HCT116 (cell line): ENCODE measurements around the gene HMX1. TPM values are rescaled to one million over a fixed set of nuclear protein-coding genes. Genes with fewer than 3 reads are reported as not detected.

Experiments
- ATAC-seq: fragments of 200-7000 bp; cut with Tn5 transposase; 2 replicates; pipeline ENCODE4 v1.9.1; 2020; ENCODE audit warnings: mild to moderate bottlenecking, moderate library complexity
- BruUV-seq: library from RNA; stranded (reverse); fragments of 400-500 nt; replicated peaks from 2 replicates; lab custom pipeline; 2021; lab: Mats Ljungman, UMichigan
- CTCF ChIA-PET: fragments of 300-600 bp; sonication (Branson Sonifier 250); formaldehyde crosslinking; loops from one replicate; lab custom pipeline; 2021; ENCODE audit warnings: antibody characterized with exemption; lab: Charles Lee
- POLR2A ChIA-PET: fragments of 300-600, 350-600 bp; sonication (Branson Sonifier 250); formaldehyde crosslinking; loops from one replicate; lab custom pipeline; 2021; ENCODE audit warnings: antibody characterized with exemption; lab: Charles Lee
- RAD21 ChIA-PET, 2 experiments: fragments of 300-600 bp; sonication (Branson Sonifier 250); formaldehyde crosslinking; loops; one replicate each; lab custom pipeline; 2023; ENCODE audit warnings: low total read pairs in 2 of 2; ENCODE audit not compliant: uncharacterized antibody in 2 of 2, unreplicated experiment in 2 of 2, low non-redundant PET in 1 of 2; lab: Charles Lee
- DNase-seq: peaks from one replicate; pipeline ENCODE4 v3.0.0-alpha.2; 2010; ENCODE audit warnings: low read depth, low spot score
- H2AFZ ChIP-seq: fragments of 200-600 bp; shearing (Covaris generic), sonication (generic); 2 replicates; pipeline ENCODE4 v1.6.1; 2017; ENCODE audit warnings: low read depth, mixed run types, mixed read lengths, antibody characterized with exemption, low read length; ENCODE audit not compliant: poor library complexity, severe bottlenecking
- H3K27ac ChIP-seq: 2 replicates; pipeline ENCODE4 v1.5.1; 2012; ENCODE audit warnings: low read depth, low read length
- H3K27me3 ChIP-seq: fragments of 200-600 bp; sonication (generic); 2 replicates; pipeline ENCODE4 v1.6.1; 2016; ENCODE audit warnings: mixed run types, low read length, mixed read lengths; ENCODE audit not compliant: insufficient read depth
- H3K36me3 ChIP-seq, 2 experiments: fragments of 200-500 bp in 1 of 2; fragments of 200-600 bp in 1 of 2; sonication (Bioruptor generic) in 1 of 2; sonication (generic) in 1 of 2; 2 replicates each; pipeline versions ENCODE4 v1.5.1 to v1.6.1; 2014 to 2016; ENCODE audit warnings: low read length in 2 of 2, inconsistent platforms in 1 of 2, mixed read lengths in 1 of 2, mixed run types in 1 of 2; ENCODE audit not compliant: insufficient read depth in 2 of 2, control insufficient read depth in 1 of 2
- H3K4me1 ChIP-seq, 2 experiments: fragments of 200-600 bp in 1 of 2; sonication (generic) in 1 of 2; 2 replicates each; pipeline versions ENCODE4 v1.5.1 to v1.6.1; 2012 to 2017; ENCODE audit warnings: low read length in 2 of 2, inconsistent platforms in 1 of 2, mild to moderate bottlenecking in 1 of 2, mixed read lengths in 1 of 2, mixed run types in 1 of 2, moderate library complexity in 1 of 2; ENCODE audit not compliant: insufficient read depth in 2 of 2, control insufficient read depth in 1 of 2
- H3K4me2 ChIP-seq: fragments of 200-600 bp; sonication (generic); 2 replicates; pipeline ENCODE4 v1.6.1; 2017; ENCODE audit warnings: mixed run types, low read length, mixed read lengths
- H3K4me3 ChIP-seq, 2 experiments: fragments of 200-600 bp in 1 of 2; sonication (generic) in 1 of 2; replicated peaks in 1 of 2; 2 replicates each; pipeline ENCODE4 v1.5.1; 2011 to 2016; ENCODE audit warnings: low read length in 2 of 2, control low read depth in 1 of 2, low read depth in 1 of 2, mild to moderate bottlenecking in 1 of 2, mixed read lengths in 1 of 2, mixed run types in 1 of 2
- H3K79me2 ChIP-seq: fragments of 200-600 bp; sonication (generic); 2 replicates; pipeline ENCODE4 v1.6.1; 2017; ENCODE audit warnings: mild to moderate bottlenecking, mixed run types, low read length, moderate library complexity, mixed read lengths; ENCODE audit not compliant: insufficient read depth
- H3K9ac ChIP-seq: fragments of 200-600 bp; sonication (generic); 2 replicates; pipeline ENCODE4 v1.6.1; 2016; ENCODE audit warnings: low read length, mixed read lengths
- H3K9me2 ChIP-seq: fragments of 200-600 bp; sonication (generic), shearing (Covaris generic); 2 replicates; pipeline ENCODE4 v1.6.1; 2017; ENCODE audit warnings: mixed run types, mild to moderate bottlenecking, moderate library complexity; ENCODE audit not compliant: insufficient read depth
- H3K9me3 ChIP-seq, 2 experiments: fragments of 200-500 bp in 1 of 2; fragments of 200-600 bp in 1 of 2; sonication (Bioruptor generic) in 1 of 2; sonication (generic) in 1 of 2; 2 replicates each; pipeline ENCODE4 v1.6.1; 2014 to 2017; ENCODE audit warnings: low read length in 2 of 2, mixed read lengths in 2 of 2, inconsistent platforms in 1 of 2, low read depth in 1 of 2, mild to moderate bottlenecking in 1 of 2, mixed run types in 1 of 2, moderate library complexity in 1 of 2; ENCODE audit not compliant: control insufficient read depth in 1 of 2, insufficient read depth in 1 of 2
- H4K20me1 ChIP-seq: fragments of 200-600 bp; sonication (generic), shearing (Covaris generic); 2 replicates; pipeline ENCODE4 v1.6.1; 2017; ENCODE audit warnings: mixed run types, mild to moderate bottlenecking, moderate library complexity; ENCODE audit not compliant: insufficient read depth
- EGR1 ChIP-seq: IDR thresholded peaks from 2 replicates; pipeline ENCODE4 v1.6.1; 2012; ENCODE audit warnings: low read depth
- JUND ChIP-seq: IDR thresholded peaks from 2 replicates; pipeline ENCODE4 v1.6.1; 2012
- POLR2A ChIP-seq: IDR thresholded peaks from 2 replicates; pipeline ENCODE4 v1.7.0; 2011; ENCODE audit warnings: borderline replicate concordance; ENCODE audit not compliant: insufficient read depth, insufficient read length; ENCODE audit errors: extremely low read depth
- SIN3A ChIP-seq: IDR thresholded peaks from 2 replicates; pipeline ENCODE4 v1.6.1; 2012; ENCODE audit warnings: low read depth
- intact Hi-C: fragments of 100-400 bp; cut with micrococcal nuclease; formaldehyde crosslinking; loops from 2 replicates; pipeline ENCODE4 v1.10.0; 2022
- total RNA-seq: library from RNA; stranded (reverse); gene quantifications from one replicate; pipeline ENCODE4 v1.2.1, GENCODE V29; 2021; ENCODE audit not compliant: unreplicated experiment
- TF ChIP-seq, protein P1 (sequence below): IDR thresholded peaks from 2 replicates; pipeline ENCODE4 v1.6.1; 2011; ENCODE audit warnings: mild to moderate bottlenecking, low read length, moderate library complexity; ENCODE audit not compliant: insufficient replicate concordance; ENCODE audit errors: extremely low read depth

HMX1 gene
- total RNA-seq, 1 experiment from 2014 or later: 0.39 TPM

DNA sequence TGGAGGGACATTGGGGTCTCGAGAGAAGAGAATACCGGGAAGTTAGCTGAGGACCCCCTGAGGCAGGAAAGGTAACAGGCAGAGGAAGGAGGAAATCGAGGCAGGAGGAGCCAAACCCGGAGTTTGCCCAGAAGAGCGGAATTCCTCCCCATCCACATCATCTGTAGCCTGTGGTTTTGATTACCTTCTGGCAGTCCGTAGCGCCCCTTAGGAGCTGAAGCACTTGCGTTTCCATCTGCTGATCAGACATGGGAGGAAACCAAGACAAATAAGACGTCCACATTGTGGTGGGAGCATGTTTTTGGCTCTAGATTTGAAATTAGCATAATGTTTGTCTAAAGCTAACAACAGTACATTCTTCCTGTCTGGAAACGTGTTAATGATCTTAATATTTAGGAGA lies 26.8 kb upstream of the HMX1 start (continued):
- TF ChIP-seq, protein P1, sequence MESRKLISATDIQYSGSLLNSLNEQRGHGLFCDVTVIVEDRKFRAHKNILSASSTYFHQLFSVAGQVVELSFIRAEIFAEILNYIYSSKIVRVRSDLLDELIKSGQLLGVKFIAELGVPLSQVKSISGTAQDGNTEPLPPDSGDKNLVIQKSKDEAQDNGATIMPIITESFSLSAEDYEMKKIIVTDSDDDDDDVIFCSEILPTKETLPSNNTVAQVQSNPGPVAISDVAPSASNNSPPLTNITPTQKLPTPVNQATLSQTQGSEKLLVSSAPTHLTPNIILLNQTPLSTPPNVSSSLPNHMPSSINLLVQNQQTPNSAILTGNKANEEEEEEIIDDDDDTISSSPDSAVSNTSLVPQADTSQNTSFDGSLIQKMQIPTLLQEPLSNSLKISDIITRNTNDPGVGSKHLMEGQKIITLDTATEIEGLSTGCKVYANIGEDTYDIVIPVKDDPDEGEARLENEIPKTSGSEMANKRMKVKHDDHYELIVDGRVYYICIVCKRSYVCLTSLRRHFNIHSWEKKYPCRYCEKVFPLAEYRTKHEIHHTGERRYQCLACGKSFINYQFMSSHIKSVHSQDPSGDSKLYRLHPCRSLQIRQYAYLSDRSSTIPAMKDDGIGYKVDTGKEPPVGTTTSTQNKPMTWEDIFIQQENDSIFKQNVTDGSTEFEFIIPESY: no peak
- no peak for TF ChIP-seq POLR2A

DNA sequence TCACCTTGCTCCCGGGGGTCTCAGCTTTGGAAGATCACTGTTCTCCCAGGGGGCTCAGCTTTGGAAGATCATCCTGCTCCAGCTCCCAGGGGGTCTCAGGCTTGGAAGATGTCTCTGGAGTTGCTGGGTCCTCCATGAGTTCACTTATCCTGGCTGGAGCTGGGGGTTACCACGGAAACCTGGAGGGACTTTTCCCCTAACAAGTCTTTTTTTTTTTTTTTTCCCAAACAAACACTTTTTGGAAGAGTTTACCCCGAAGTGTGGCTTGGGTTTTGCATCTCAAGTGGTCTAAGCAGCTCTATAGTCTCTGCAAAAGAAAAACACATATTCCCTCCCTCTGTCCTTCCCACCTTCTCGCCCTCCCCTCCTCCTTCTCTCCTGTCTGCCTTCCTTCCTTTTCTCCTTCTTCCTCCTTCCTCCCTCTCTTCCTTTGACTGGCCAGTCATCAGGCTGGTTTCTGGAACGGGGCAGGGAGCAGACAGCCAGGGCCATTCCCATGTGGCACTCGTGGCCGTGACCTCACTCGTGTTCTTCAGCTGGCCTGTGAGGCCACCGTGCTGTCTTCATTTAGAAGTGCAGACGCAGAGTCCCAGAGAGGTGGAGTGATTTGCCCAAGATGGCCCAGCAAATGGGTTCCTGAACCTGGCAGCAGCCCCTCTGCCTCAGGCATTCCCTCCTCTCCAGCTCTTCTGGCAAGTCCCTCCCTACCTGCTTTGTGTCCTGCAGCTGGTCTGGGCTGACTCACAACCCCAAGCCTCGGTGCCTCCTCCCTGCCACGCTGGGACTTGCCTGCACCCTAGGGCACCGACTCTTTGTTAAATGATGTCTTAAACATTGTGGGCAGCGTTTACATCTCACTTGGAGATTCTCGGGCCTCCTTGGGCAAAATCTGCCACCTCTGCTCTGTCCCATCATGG lies 25.9 kb upstream of the HMX1 start:
- BruUV-seq: no TSS peak
- no peak for DNase-seq
- no peak overlapping the region for H3K9ac ChIP-seq
- CTCF ChIA-PET: interaction anchor here (1.1 kb wide), 1 partner anchor 12 kb away, joined by 3 read pairs; no protein-coding TSS in a partner anchor
- peaks cover 0 to 4% of the 10 kb centered on the region in 2 experiments; a peak in 1 of 4 replicates for H3K4me1 ChIP-seq
- POLR2A ChIA-PET: no interaction called here
- RAD21 ChIA-PET: no interaction called here
- H4K20me1 ChIP-seq: no peaks in the 10 kb centered on the region
- no peak overlapping the region for H3K4me3 ChIP-seq
- H2AFZ ChIP-seq: no peak overlapping the region
- peaks cover 6 to 8% of the 10 kb centered on the region in 2 experiments; a peak in 2 of 4 replicates for H3K9me3 ChIP-seq
- no peak for TF ChIP-seq EGR1
- no peak for TF ChIP-seq JUND
- TF ChIP-seq SIN3A: no peak
- no peak overlapping the region for H3K4me2 ChIP-seq
- H3K27me3 ChIP-seq: no peaks in the 10 kb centered on the region
- no peaks in the 10 kb centered on the region for H3K79me2 ChIP-seq
- no peak overlapping the region for H3K27ac ChIP-seq
- peak; percentile 44; the same call in 1 of the 2 replicates for ATAC-seq
- H3K9me2 ChIP-seq: no peaks in the 10 kb centered on the region
- intact Hi-C loops: no loop called here
- no peaks in the 10 kb centered on the region for H3K36me3 ChIP-seq
